Measurements from ENCODE around the gene CLDN18. TPM values are rescaled to one million over a fixed set of nuclear protein-coding genes. Genes with fewer than 3 reads are reported as not detected.
A peak's percentile ranks its signal among the peaks of the same experiment; 100 is the strongest.

The CLDN18 gene
- total and polyA plus RNA-seq, 2 experiments from 2014 or later, result 0.19 TPM; not detected in 1

- DNase-seq (ENCODE audit: low spot score), result peak; percentile 89
- Mint-ChIP-seq H3K27ac (no peak overlapping the region), H3K27me3 (ENCODE audit: insufficient read depth, low read depth, poor library complexity) (peaks cover 4% of the 10 kb centered on the region), H3K4me3 (no peak overlapping the region), H3K36me3 (ENCODE audit: low read depth) (peaks cover 6% of the 10 kb centered on the region; the same call in 1 of the 3 replicates), H3K4me1 (peaks cover 24% of the 10 kb centered on the region), H3K9me3 (no peaks in the 10 kb centered on the region)
- H3K4me3 ChIP-seq, result no peak overlapping the region
- H3K9me2 ChIP-seq (ENCODE audit: insufficient read depth), result peaks cover 7% of the 10 kb centered on the region; the same call in 1 of the 2 replicates
- ATAC-seq, result peak; percentile 96
- TF ChIP-seq POLR2AphosphoS5 (IDR thresholded peaks at IDR 0.05; ENCODE audit: low read depth) (no peak), ZNF331 (CRISPR knock-in tag; IDR thresholded peaks at IDR 0.05; ENCODE audit: low read depth) (no peak)
- TF ChIP-seq, protein P1, sequence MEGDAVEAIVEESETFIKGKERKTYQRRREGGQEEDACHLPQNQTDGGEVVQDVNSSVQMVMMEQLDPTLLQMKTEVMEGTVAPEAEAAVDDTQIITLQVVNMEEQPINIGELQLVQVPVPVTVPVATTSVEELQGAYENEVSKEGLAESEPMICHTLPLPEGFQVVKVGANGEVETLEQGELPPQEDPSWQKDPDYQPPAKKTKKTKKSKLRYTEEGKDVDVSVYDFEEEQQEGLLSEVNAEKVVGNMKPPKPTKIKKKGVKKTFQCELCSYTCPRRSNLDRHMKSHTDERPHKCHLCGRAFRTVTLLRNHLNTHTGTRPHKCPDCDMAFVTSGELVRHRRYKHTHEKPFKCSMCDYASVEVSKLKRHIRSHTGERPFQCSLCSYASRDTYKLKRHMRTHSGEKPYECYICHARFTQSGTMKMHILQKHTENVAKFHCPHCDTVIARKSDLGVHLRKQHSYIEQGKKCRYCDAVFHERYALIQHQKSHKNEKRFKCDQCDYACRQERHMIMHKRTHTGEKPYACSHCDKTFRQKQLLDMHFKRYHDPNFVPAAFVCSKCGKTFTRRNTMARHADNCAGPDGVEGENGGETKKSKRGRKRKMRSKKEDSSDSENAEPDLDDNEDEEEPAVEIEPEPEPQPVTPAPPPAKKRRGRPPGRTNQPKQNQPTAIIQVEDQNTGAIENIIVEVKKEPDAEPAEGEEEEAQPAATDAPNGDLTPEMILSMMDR (conservative IDR thresholded peaks at IDR 0.05; ENCODE audit: low read depth in 2 of 2), result peak; percentile 98 to 100
- peaks cover 1% of the 10 kb centered on the region; the same call in 1 of the 2 replicates for H3K36me3 ChIP-seq (ENCODE audit: insufficient read depth)
- no peaks in the 10 kb centered on the region for H3F3A ChIP-seq (replicated peaks; ENCODE audit: low read depth)
- H3K4me2 ChIP-seq, result no peak overlapping the region
- no peak overlapping the region for H2AFZ ChIP-seq
- H3K27me3 ChIP-seq (ENCODE audit: insufficient read depth), result no peaks in the 10 kb centered on the region
- H3K4me1 ChIP-seq (ENCODE audit: insufficient read depth), result peaks cover 4% of the 10 kb centered on the region; the same call in 1 of the 2 replicates
- no peaks in the 10 kb centered on the region for H3K79me2 ChIP-seq (replicated peaks; ENCODE audit: insufficient read depth)
- no peaks in the 10 kb centered on the region for H4K20me1 ChIP-seq (replicated peaks; ENCODE audit: insufficient read depth)
- no peak overlapping the region for H3K27ac ChIP-seq (ENCODE audit: low read depth)
Measured at GRCh38 chr3:138068579-138069174, 58.7 kb downstream of the CLDN18 start.

DNA sequence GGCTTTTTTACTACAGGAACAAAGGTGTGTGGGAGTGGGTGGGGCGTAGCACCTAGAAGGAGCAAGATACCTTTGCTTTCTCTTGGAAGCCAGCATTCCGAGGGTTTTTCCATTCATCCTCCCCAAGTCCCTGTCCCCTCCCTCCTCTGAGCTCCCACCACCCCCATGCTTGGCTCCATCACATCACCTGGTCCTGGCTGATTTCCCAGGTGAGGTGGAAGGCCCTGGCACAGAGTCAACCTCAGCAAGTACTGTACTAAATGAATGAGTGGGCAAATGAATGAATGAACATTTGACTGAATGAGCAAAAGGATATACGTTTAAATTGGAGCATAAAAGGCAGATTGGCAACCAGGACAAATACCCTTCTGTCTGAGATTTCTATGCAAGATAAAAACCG is 60.0 kb downstream of the CLDN18 start:
- Histone ChIP-seq H3F3A (replicated peaks; ENCODE audit: low read depth) (no peaks in the 10 kb centered on the region), H2AFZ (no peak overlapping the region), H3K4me2 (no peak overlapping the region), H3K4me3 (no peak overlapping the region), H4K20me1 (replicated peaks; ENCODE audit: insufficient read depth) (no peaks in the 10 kb centered on the region), H3K36me3 (ENCODE audit: insufficient read depth) (no peaks in the 10 kb centered on the region), H3K27ac (ENCODE audit: low read depth) (no peak overlapping the region), H3K27me3 (ENCODE audit: insufficient read depth) (no peaks in the 10 kb centered on the region), H3K4me1 (ENCODE audit: insufficient read depth) (peaks cover 4% of the 10 kb centered on the region; the same call in 1 of the 2 replicates), H3K9me2 (ENCODE audit: insufficient read depth) (peaks cover 7% of the 10 kb centered on the region; the same call in 1 of the 2 replicates), H3K79me2 (replicated peaks; ENCODE audit: insufficient read depth) (no peaks in the 10 kb centered on the region)
- no peak for TF ChIP-seq EZH2phosphoT487 (IDR thresholded peaks at IDR 0.05; ENCODE audit: unreplicated experiment)
- TF ChIP-seq EZH2 (IDR thresholded peaks at IDR 0.05; ENCODE audit: low read depth, unreplicated experiment), result no peak
- TF ChIP-seq ZNF331 (CRISPR knock-in tag; IDR thresholded peaks at IDR 0.05; ENCODE audit: low read depth), result no peak
- no peak for TF ChIP-seq JUNB (IDR thresholded peaks at IDR 0.05; ENCODE audit: unreplicated experiment)
- TF ChIP-seq, protein P2, sequence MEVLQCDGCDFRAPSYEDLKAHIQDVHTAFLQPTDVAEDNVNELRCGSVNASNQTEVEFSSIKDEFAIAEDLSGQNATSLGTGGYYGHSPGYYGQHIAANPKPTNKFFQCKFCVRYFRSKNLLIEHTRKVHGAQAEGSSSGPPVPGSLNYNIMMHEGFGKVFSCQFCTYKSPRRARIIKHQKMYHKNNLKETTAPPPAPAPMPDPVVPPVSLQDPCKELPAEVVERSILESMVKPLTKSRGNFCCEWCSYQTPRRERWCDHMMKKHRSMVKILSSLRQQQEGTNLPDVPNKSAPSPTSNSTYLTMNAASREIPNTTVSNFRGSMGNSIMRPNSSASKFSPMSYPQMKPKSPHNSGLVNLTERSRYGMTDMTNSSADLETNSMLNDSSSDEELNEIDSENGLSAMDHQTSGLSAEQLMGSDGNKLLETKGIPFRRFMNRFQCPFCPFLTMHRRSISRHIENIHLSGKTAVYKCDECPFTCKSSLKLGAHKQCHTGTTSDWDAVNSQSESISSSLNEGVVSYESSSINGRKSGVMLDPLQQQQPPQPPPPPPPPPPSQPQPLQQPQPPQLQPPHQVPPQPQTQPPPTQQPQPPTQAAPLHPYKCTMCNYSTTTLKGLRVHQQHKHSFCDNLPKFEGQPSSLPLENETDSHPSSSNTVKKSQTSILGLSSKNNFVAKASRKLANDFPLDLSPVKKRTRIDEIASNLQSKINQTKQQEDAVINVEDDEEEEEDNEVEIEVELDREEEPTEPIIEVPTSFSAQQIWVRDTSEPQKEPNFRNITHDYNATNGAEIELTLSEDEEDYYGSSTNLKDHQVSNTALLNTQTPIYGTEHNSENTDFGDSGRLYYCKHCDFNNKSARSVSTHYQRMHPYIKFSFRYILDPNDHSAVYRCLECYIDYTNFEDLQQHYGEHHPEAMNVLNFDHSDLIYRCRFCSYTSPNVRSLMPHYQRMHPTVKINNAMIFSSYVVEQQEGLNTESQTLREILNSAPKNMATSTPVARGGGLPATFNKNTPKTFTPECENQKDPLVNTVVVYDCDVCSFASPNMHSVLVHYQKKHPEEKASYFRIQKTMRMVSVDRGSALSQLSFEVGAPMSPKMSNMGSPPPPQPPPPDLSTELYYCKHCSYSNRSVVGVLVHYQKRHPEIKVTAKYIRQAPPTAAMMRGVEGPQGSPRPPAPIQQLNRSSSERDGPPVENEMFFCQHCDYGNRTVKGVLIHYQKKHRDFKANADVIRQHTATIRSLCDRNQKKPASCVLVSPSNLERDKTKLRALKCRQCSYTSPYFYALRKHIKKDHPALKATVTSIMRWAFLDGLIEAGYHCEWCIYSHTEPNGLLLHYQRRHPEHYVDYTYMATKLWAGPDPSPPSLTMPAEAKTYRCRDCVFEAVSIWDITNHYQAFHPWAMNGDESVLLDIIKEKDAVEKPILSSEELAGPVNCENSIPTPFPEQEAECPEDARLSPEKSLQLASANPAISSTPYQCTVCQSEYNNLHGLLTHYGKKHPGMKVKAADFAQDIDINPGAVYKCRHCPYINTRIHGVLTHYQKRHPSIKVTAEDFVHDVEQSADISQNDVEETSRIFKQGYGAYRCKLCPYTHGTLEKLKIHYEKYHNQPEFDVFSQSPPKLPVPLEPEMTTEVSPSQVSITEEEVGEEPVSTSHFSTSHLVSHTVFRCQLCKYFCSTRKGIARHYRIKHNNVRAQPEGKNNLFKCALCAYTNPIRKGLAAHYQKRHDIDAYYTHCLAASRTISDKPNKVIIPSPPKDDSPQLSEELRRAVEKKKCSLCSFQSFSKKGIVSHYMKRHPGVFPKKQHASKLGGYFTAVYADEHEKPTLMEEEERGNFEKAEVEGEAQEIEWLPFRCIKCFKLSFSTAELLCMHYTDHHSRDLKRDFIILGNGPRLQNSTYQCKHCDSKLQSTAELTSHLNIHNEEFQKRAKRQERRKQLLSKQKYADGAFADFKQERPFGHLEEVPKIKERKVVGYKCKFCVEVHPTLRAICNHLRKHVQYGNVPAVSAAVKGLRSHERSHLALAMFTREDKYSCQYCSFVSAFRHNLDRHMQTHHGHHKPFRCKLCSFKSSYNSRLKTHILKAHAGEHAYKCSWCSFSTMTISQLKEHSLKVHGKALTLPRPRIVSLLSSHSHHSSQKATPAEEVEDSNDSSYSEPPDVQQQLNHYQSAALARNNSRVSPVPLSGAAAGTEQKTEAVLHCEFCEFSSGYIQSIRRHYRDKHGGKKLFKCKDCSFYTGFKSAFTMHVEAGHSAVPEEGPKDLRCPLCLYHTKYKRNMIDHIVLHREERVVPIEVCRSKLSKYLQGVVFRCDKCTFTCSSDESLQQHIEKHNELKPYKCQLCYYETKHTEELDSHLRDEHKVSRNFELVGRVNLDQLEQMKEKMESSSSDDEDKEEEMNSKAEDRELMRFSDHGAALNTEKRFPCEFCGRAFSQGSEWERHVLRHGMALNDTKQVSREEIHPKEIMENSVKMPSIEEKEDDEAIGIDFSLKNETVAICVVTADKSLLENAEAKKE (CRISPR knock-in tag; IDR thresholded peaks at IDR 0.05), result no peak
- TF ChIP-seq CREB1 (CRISPR knock-in tag; IDR thresholded peaks at IDR 0.05; ENCODE audit: low read depth), result no peak
- no peak overlapping the region for H3K4me3 Mint-ChIP-seq
- H3K27me3 Mint-ChIP-seq (ENCODE audit: insufficient read depth, low read depth, poor library complexity), result peaks cover 3% of the 10 kb centered on the region
- H3K27ac Mint-ChIP-seq, result no peak overlapping the region
- no peak for ATAC-seq
- peaks cover 22% of the 10 kb centered on the region for H3K4me1 Mint-ChIP-seq
- peaks cover 2% of the 10 kb centered on the region; the same call in 1 of the 3 replicates for H3K36me3 Mint-ChIP-seq (ENCODE audit: low read depth)
- no peaks in the 10 kb centered on the region for H3K9me3 Mint-ChIP-seq
- DNase-seq (ENCODE audit: low spot score), result no peak
